ENCODE data around the gene LCE7A.

Gene LCE7A

GRCh38 chr1:152861374-152861773 lies 1.6 kb downstream of the LCE7A start:
- Histone ChIP-seq H3K4me1 (ENCODE audit: control insufficient read depth in 2 of 2, insufficient read depth in 1 of 2, low read depth in 1 of 2, low read length in 2 of 2) (no peaks in the 10 kb centered on the region), H3K27me3 (ENCODE audit: control insufficient read depth in 3 of 3, insufficient read depth in 3 of 3, low read depth in 1 of 3, low read length in 3 of 3) (no peaks in the 10 kb centered on the region), H3K14ac (ENCODE audit: low read length) (no peak overlapping the region), H4K91ac (ENCODE audit: low read depth, low read length, poor library complexity) (no peak overlapping the region), H3K4me3 (ENCODE audit: low read length in 2 of 2) (no peak overlapping the region), H3K9ac (ENCODE audit: low read depth, low read length, poor library complexity) (no peak overlapping the region), H3K79me1 (ENCODE audit: low read depth, low read length) (no peaks in the 10 kb centered on the region), H2BK120ac (ENCODE audit: low read depth, low read length) (no peak overlapping the region), H3K9me3 (replicated peaks in 1 of 2; ENCODE audit: control insufficient read depth in 2 of 2, insufficient read depth in 1 of 2, low read depth in 1 of 2, low read length in 2 of 2) (peaks cover 0 to 8% of the 10 kb centered on the region in 2 donors), H2AFZ (ENCODE audit: low read length) (no peak overlapping the region), H3K4me2 (ENCODE audit: insufficient read depth, low read length, poor library complexity, severe bottlenecking) (no peak overlapping the region), H2BK12ac (ENCODE audit: low read length) (no peak overlapping the region), H3K36me3 (replicated peaks in 1 of 2; ENCODE audit: control insufficient read depth in 2 of 2, insufficient read depth in 2 of 2, low read length in 2 of 2) (no peaks in the 10 kb centered on the region), H3K4ac (ENCODE audit: low read length) (no peak overlapping the region), H3K18ac (ENCODE audit: low read length) (no peak overlapping the region), H2BK5ac (ENCODE audit: low read length) (no peak overlapping the region), H2AK5ac (ENCODE audit: low read depth, low read length) (no peak overlapping the region), H4K8ac (ENCODE audit: low read depth, low read length) (no peak overlapping the region), H2BK15ac (ENCODE audit: low read length) (no peak overlapping the region), H3K27ac (replicated peaks; ENCODE audit: low read length) (no peak overlapping the region), H3K23ac (ENCODE audit: low read depth, low read length, poor library complexity) (no peak overlapping the region)
- no peak for DNase-seq (ENCODE audit: low spot score)
- no CpG with 5 or more reads among the region's 4 CpGs for WGBS, 2 donors (ENCODE audit: extremely low coverage in 2 of 2, insufficient read length in 2 of 2, insufficient replicate concordance in 1 of 2)

GRCh38 chr1:152864443-152864842 lies 4.6 kb downstream of the LCE7A start:
- Histone ChIP-seq H2BK15ac (ENCODE audit: low read length) (no peak overlapping the region), H4K91ac (ENCODE audit: low read depth, low read length, poor library complexity) (no peak overlapping the region), H3K4ac (ENCODE audit: low read length) (no peak overlapping the region), H4K8ac (ENCODE audit: low read depth, low read length) (no peak overlapping the region), H3K4me2 (ENCODE audit: insufficient read depth, low read length, poor library complexity, severe bottlenecking) (no peak overlapping the region), H2BK120ac (ENCODE audit: low read depth, low read length) (no peak overlapping the region), H2BK12ac (ENCODE audit: low read length) (no peak overlapping the region), H3K4me1 (ENCODE audit: control insufficient read depth in 2 of 2, insufficient read depth in 1 of 2, low read depth in 1 of 2, low read length in 2 of 2) (no peaks in the 10 kb centered on the region), H3K9me3 (replicated peaks in 1 of 2; ENCODE audit: control insufficient read depth in 2 of 2, insufficient read depth in 1 of 2, low read depth in 1 of 2, low read length in 2 of 2) (peaks cover 0 to 4% of the 10 kb centered on the region in 2 donors), H3K4me3 (ENCODE audit: low read length in 2 of 2) (no peak overlapping the region), H3K27ac (replicated peaks; ENCODE audit: low read length) (no peak overlapping the region), H2AK5ac (ENCODE audit: low read depth, low read length) (no peak overlapping the region), H3K18ac (ENCODE audit: low read length) (no peak overlapping the region), H3K79me1 (ENCODE audit: low read depth, low read length) (no peaks in the 10 kb centered on the region), H2AFZ (ENCODE audit: low read length) (no peak overlapping the region), H2BK5ac (ENCODE audit: low read length) (no peak overlapping the region), H3K23ac (ENCODE audit: low read depth, low read length, poor library complexity) (no peak overlapping the region), H3K36me3 (replicated peaks in 1 of 2; ENCODE audit: control insufficient read depth in 2 of 2, insufficient read depth in 2 of 2, low read length in 2 of 2) (no peaks in the 10 kb centered on the region), H3K9ac (ENCODE audit: low read depth, low read length, poor library complexity) (no peak overlapping the region), H3K27me3 (ENCODE audit: control insufficient read depth in 3 of 3, insufficient read depth in 3 of 3, low read depth in 1 of 3, low read length in 3 of 3) (no peaks in the 10 kb centered on the region), H3K14ac (ENCODE audit: low read length) (no peak overlapping the region)
- DNase-seq (ENCODE audit: low spot score) = no peak

GRCh38 chr1:152866321-152866720 lies 6.5 kb downstream of the LCE7A start:
- Histone ChIP-seq H4K8ac (ENCODE audit: low read depth, low read length) (no peak overlapping the region), H4K91ac (ENCODE audit: low read depth, low read length, poor library complexity) (no peak overlapping the region), H3K4me1 (ENCODE audit: control insufficient read depth in 2 of 2, insufficient read depth in 1 of 2, low read depth in 1 of 2, low read length in 2 of 2) (no peaks in the 10 kb centered on the region), H3K4me2 (ENCODE audit: insufficient read depth, low read length, poor library complexity, severe bottlenecking) (no peak overlapping the region), H3K4me3 (ENCODE audit: low read length in 2 of 2) (no peak overlapping the region), H3K14ac (ENCODE audit: low read length) (no peak overlapping the region), H2BK15ac (ENCODE audit: low read length) (no peak overlapping the region), H3K23ac (ENCODE audit: low read depth, low read length, poor library complexity) (no peak overlapping the region), H3K9me3 (replicated peaks in 1 of 2; ENCODE audit: control insufficient read depth in 2 of 2, insufficient read depth in 1 of 2, low read depth in 1 of 2, low read length in 2 of 2) (peaks cover 0 to 4% of the 10 kb centered on the region in 2 donors), H2AK5ac (ENCODE audit: low read depth, low read length) (no peak overlapping the region), H3K27me3 (ENCODE audit: control insufficient read depth in 3 of 3, insufficient read depth in 3 of 3, low read depth in 1 of 3, low read length in 3 of 3) (no peaks in the 10 kb centered on the region), H3K79me1 (ENCODE audit: low read depth, low read length) (no peaks in the 10 kb centered on the region), H3K18ac (ENCODE audit: low read length) (no peak overlapping the region), H2BK5ac (ENCODE audit: low read length) (no peak overlapping the region), H2BK120ac (ENCODE audit: low read depth, low read length) (no peak overlapping the region), H3K36me3 (replicated peaks in 1 of 2; ENCODE audit: control insufficient read depth in 2 of 2, insufficient read depth in 2 of 2, low read length in 2 of 2) (no peaks in the 10 kb centered on the region), H3K27ac (replicated peaks; ENCODE audit: low read length) (no peak overlapping the region), H3K9ac (ENCODE audit: low read depth, low read length, poor library complexity) (no peak overlapping the region), H3K4ac (ENCODE audit: low read length) (no peak overlapping the region), H2AFZ (ENCODE audit: low read length) (no peak overlapping the region), H2BK12ac (ENCODE audit: low read length) (no peak overlapping the region)
- DNase-seq (ENCODE audit: low spot score) = no peak
- WGBS, 2 donors (ENCODE audit: extremely low coverage in 2 of 2, insufficient read length in 2 of 2, insufficient replicate concordance in 1 of 2) = no CpG with 5 or more reads among the region's 2 CpGs

GRCh38 chr1:152869808-152870419 lies 10.1 kb downstream of the LCE7A start:
- H3K4me2 ChIP-seq (ENCODE audit: insufficient read depth, low read length, poor library complexity, severe bottlenecking) = no peak overlapping the region
- H3K4me1 ChIP-seq (ENCODE audit: control insufficient read depth in 2 of 2, insufficient read depth in 1 of 2, low read depth in 1 of 2, low read length in 2 of 2) = no peaks in the 10 kb centered on the region
- no peak overlapping the region for H4K8ac ChIP-seq (ENCODE audit: low read depth, low read length)
- H2BK12ac ChIP-seq (ENCODE audit: low read length) = no peak overlapping the region
- peak; percentile 58 for DNase-seq (ENCODE audit: low spot score)
- H3K79me1 ChIP-seq (ENCODE audit: low read depth, low read length) = no peaks in the 10 kb centered on the region
- no peak overlapping the region for H3K9ac ChIP-seq (ENCODE audit: low read depth, low read length, poor library complexity)
- H3K27ac ChIP-seq (replicated peaks; ENCODE audit: low read length) = no peak overlapping the region
- H4K91ac ChIP-seq (ENCODE audit: low read depth, low read length, poor library complexity) = no peak overlapping the region
- H3K9me3 ChIP-seq (replicated peaks in 1 of 2; ENCODE audit: control insufficient read depth in 2 of 2, insufficient read depth in 1 of 2, low read depth in 1 of 2, low read length in 2 of 2) = no peaks in the 10 kb centered on the region
- no peak overlapping the region for H2BK15ac ChIP-seq (ENCODE audit: low read length)
- no peak overlapping the region for H3K14ac ChIP-seq (ENCODE audit: low read length)
- H3K4me3 ChIP-seq (ENCODE audit: low read length in 2 of 2) = no peak overlapping the region
- no peak overlapping the region for H3K4ac ChIP-seq (ENCODE audit: low read length)
- WGBS, 2 donors (ENCODE audit: extremely low coverage in 2 of 2, insufficient read length in 2 of 2, insufficient replicate concordance in 1 of 2) = no CpG with 5 or more reads among the region's 9 CpGs
- H2BK120ac ChIP-seq (ENCODE audit: low read depth, low read length) = no peak overlapping the region
- H2AK5ac ChIP-seq (ENCODE audit: low read depth, low read length) = no peak overlapping the region
- H2BK5ac ChIP-seq (ENCODE audit: low read length) = no peak overlapping the region
- H3K18ac ChIP-seq (ENCODE audit: low read length) = no peak overlapping the region
- H3K36me3 ChIP-seq (replicated peaks in 1 of 2; ENCODE audit: control insufficient read depth in 2 of 2, insufficient read depth in 2 of 2, low read length in 2 of 2) = no peaks in the 10 kb centered on the region
- H3K27me3 ChIP-seq (ENCODE audit: control insufficient read depth in 3 of 3, insufficient read depth in 3 of 3, low read depth in 1 of 3, low read length in 3 of 3) = no peaks in the 10 kb centered on the region
- H3K23ac ChIP-seq (ENCODE audit: low read depth, low read length, poor library complexity) = no peak overlapping the region
- H2AFZ ChIP-seq (ENCODE audit: low read length) = no peak overlapping the region
